Stimulated activated naive B cell treated with anti-CD40 and anti-IgM and Interleukin-4, amounts not matched to agents 10 μg/mL and 1 μg/mL and 100 μg/mL, for 72 hours (primary cell): ENCODE results near the gene TMC3.

ENCODE experiments used
- ATAC-seq, 2 donors: fragments of 150-1000 bp; cut with Tn5 transposase; replicated peaks; 2 replicates each; pipeline ENCODE4 v1.10.0; 2021; ENCODE audit warnings: moderate library complexity in 1 of 2
- DNase-seq: peaks from one replicate; pipeline ENCODE4 v3.0.0; 2021
- H3K27ac Mint-ChIP-seq: one replicate; pipeline ENCODE4 v1.8.0; 2022; ENCODE audit warnings: mild to moderate bottlenecking, mixed read lengths
- H3K27me3 Mint-ChIP-seq, 2 donors: one replicate each; pipeline ENCODE4 v1.8.0; 2022; ENCODE audit warnings: mixed read lengths in 2 of 2
- H3K36me3 Mint-ChIP-seq, 2 donors: one replicate each; pipeline ENCODE4 v1.8.0; 2022; ENCODE audit warnings: mixed read lengths in 2 of 2, mild to moderate bottlenecking in 1 of 2
- H3K4me1 Mint-ChIP-seq, 2 donors: one replicate each; pipeline ENCODE4 v1.8.0; 2022; ENCODE audit warnings: mixed read lengths in 2 of 2, mild to moderate bottlenecking in 1 of 2
- H3K4me3 Mint-ChIP-seq, 2 donors: one replicate each; pipeline ENCODE4 v1.8.0; 2022; ENCODE audit warnings: mild to moderate bottlenecking in 2 of 2, mixed read lengths in 2 of 2, moderate library complexity in 1 of 2
- H3K9me3 Mint-ChIP-seq, 2 donors: one replicate each; pipeline ENCODE4 v1.8.0; 2022; ENCODE audit warnings: mixed read lengths in 2 of 2, mild to moderate bottlenecking in 1 of 2

The TMC3 gene

DNA sequence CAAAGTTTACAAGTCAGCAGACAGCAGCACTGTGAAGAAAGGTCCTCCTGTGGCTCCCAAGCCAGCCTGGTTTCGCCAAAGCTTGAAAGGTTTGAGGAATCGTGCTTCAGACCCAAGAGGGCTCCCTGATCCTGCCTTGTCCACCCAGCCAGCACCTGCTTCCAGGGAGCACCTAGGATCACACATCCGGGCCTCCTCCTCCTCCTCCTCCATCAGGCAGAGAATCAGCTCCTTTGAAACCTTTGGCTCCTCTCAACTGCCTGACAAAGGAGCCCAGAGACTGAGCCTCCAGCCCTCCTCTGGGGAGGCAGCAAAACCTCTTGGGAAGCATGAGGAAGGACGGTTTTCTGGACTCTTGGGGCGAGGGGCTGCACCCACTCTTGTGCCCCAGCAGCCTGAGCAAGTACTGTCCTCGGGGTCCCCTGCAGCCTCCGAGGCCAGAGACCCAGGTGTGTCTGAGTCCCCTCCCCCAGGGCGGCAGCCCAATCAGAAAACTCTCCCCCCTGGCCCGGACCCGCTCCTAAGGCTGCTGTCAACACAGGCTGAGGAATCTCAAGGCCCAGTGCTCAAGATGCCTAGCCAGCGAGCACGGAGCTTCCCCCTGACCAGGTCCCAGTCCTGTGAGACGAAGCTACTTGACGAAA, 74.3 kb downstream of the TMC3 start:
- H3K36me3 Mint-ChIP-seq, result peaks cover 73 to 93% of the 10 kb centered on the region in 2 donors
- peak overlapping the region; percentile 89 to 97 for H3K4me3 Mint-ChIP-seq
- no peak for ATAC-seq
- peak overlapping the region; percentile 81 for H3K27ac Mint-ChIP-seq
- no peaks in the 10 kb centered on the region for H3K9me3 Mint-ChIP-seq
- DNase-seq, result no peak
- H3K27me3 Mint-ChIP-seq, result no peaks in the 10 kb centered on the region
- peaks cover 85 to 100% of the 10 kb centered on the region in 2 donors for H3K4me1 Mint-ChIP-seq

- Mint-ChIP-seq H3K27me3 (no peaks in the 10 kb centered on the region), H3K36me3 (peaks cover 70 to 92% of the 10 kb centered on the region in 2 donors), H3K4me1 (peaks cover 84 to 100% of the 10 kb centered on the region in 2 donors), H3K9me3 (no peaks in the 10 kb centered on the region), H3K27ac (peak overlapping the region; percentile 81), H3K4me3 (peak overlapping the region; percentile 89 to 97)
- no peak for ATAC-seq
- no peak for DNase-seq
Measured at GRCh38 chr15:81299156-81299555, 74.9 kb downstream of the TMC3 start.

- Mint-ChIP-seq H3K36me3 (peaks cover 65 to 91% of the 10 kb centered on the region in 2 donors), H3K27ac (peak overlapping the region; percentile 99), H3K9me3 (no peaks in the 10 kb centered on the region), H3K4me1 (peaks cover 83 to 100% of the 10 kb centered on the region in 2 donors), H3K27me3 (no peaks in the 10 kb centered on the region), H3K4me3 (peak overlapping the region; percentile 89 to 97)
- DNase-seq, result no peak
- ATAC-seq, result no peak
Measured at GRCh38 chr15:81298611-81299010, 75.4 kb downstream of the TMC3 start.

DNA sequence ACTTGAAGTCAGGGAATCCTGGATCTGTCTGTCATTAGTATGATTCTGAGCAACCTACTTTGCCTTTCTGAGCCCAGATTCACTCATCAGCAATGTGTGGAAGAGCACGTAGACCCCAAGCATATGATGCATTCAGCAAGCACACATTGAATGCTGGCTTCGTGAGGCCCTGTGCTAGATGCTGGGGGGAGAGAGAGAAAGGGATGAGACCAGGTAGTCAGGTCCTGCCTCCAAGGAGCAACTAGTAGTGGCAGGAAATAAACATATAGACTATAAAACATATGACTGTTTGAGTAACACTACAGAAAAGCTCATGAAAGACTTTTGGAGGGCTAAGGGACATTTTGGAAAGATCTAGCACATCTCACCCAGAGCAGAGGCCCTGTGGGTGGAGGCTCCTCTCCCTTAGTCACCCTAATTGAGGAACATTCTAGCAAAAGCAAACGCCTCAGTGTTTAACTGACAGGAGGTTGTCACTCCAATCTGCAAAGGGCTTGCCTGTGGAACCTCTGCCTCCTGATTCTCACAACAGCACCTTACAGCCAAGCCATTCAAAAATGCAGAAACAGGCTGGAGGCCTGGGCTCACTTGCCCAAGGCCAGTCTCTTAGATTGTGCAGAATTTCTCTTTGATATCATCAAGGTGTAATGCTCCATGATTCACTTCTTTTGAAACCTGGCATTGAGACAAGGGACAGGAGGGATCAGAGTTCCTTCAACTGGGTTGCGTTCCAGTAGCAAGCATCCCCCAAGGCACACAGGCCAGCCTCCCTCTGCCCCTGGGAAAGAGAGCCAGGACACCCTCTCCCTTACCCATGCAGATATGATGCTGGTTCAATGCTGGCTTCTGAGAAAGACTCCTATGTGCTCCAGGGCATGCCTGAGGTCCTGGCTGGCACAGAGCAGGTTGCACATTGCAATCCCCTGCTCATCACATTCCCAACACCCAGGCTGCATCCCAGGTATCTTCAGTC, 76.1 kb downstream of the TMC3 start:
- Mint-ChIP-seq H3K36me3 (peaks cover 59 to 85% of the 10 kb centered on the region in 2 donors), H3K4me3 (peak overlapping the region; percentile 89 to 97)

DNA sequence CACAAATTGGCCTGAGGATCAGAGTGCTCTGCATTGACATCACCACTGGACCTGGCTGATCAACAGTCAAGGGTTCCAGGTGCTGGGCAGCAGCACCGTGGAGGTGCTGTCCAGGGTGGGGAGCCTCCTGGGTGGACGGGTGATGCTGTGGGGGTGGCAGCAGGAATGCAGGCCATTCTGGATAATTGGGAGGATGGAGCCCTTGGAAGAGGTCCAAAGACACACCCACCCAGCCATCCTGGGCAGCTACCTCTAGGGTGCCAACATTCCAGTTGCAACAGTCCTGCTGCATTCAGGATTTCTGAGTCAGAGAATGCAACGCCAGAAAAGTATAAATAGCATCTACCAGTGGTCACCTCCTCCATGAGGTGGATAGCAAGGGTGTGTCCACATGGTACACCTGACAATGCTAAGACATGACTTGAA, 76.9 kb downstream of the TMC3 start:
- ATAC-seq (no peak), DNase-seq (no peak)
- peaks cover 78 to 93% of the 10 kb centered on the region in 2 donors for H3K4me1 Mint-ChIP-seq
- H3K27ac Mint-ChIP-seq, result peak overlapping the region; percentile 99
- peak overlapping the region; percentile 89 to 97 for H3K4me3 Mint-ChIP-seq
- H3K27me3 Mint-ChIP-seq, result no peaks in the 10 kb centered on the region
- H3K9me3 Mint-ChIP-seq, result no peaks in the 10 kb centered on the region
- H3K36me3 Mint-ChIP-seq, result peaks cover 57 to 84% of the 10 kb centered on the region in 2 donors

More for the DNA sequence above, 76.1 kb downstream of the TMC3 start:
- H3K9me3 Mint-ChIP-seq, result no peaks in the 10 kb centered on the region
- ATAC-seq, result no peak
- H3K27ac Mint-ChIP-seq, result peak overlapping the region; percentile 99
- no peak for DNase-seq
- H3K27me3 Mint-ChIP-seq, result no peaks in the 10 kb centered on the region
- H3K4me1 Mint-ChIP-seq, result peaks cover 77 to 93% of the 10 kb centered on the region in 2 donors

- peaks cover 77 to 93% of the 10 kb centered on the region in 2 donors for H3K4me1 Mint-ChIP-seq
- peaks cover 53 to 79% of the 10 kb centered on the region in 2 donors for H3K36me3 Mint-ChIP-seq
- no peaks in the 10 kb centered on the region for H3K27me3 Mint-ChIP-seq
- DNase-seq (peak; percentile 70), ATAC-seq (peak; percentile 40 to 41)
- no peaks in the 10 kb centered on the region for H3K9me3 Mint-ChIP-seq
- H3K27ac Mint-ChIP-seq, result peak overlapping the region; percentile 99
- peak overlapping the region; percentile 89 to 97 for H3K4me3 Mint-ChIP-seq
Measured at GRCh38 chr15:81296673-81297072, 77.3 kb downstream of the TMC3 start.

DNA sequence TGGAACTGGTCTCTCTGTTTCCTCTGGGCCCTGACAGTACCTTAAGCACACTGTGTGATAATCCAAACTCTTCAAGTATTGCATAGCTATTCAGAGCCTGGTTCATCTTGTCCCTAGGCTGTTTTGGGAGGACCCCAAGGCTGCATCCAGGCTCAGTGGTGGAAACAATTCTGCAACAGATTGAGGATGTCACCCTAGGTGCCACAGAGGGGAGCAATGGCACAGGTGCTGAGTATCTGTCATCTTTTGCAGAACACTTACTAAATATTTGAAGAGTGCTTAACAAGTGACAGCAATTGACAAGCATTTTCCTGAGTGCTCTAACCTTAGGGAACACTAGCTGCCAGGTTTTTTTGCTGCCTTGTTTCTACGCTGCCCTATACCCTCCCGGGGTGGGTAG, 77.8 kb downstream of the TMC3 start:
- Mint-ChIP-seq H3K27me3 (no peaks in the 10 kb centered on the region), H3K36me3 (peaks cover 53 to 74% of the 10 kb centered on the region in 2 donors), H3K4me1 (peaks cover 76 to 93% of the 10 kb centered on the region in 2 donors), H3K4me3 (peak overlapping the region; percentile 89 to 97), H3K9me3 (no peaks in the 10 kb centered on the region), H3K27ac (peak overlapping the region; percentile 99)
- ATAC-seq (no peak), DNase-seq (no peak)

GRCh38 chr15:81295486-81296121, 78.4 kb downstream of the TMC3 start:
- no peaks in the 10 kb centered on the region for H3K27me3 Mint-ChIP-seq
- DNase-seq, result no peak
- ATAC-seq, result no peak
- no peaks in the 10 kb centered on the region for H3K9me3 Mint-ChIP-seq
- H3K36me3 Mint-ChIP-seq, result peaks cover 48 to 69% of the 10 kb centered on the region in 2 donors
- H3K4me3 Mint-ChIP-seq, result peak overlapping the region; percentile 90 to 97
- peaks cover 75 to 92% of the 10 kb centered on the region in 2 donors for H3K4me1 Mint-ChIP-seq
- peak overlapping the region; percentile 99 for H3K27ac Mint-ChIP-seq

GRCh38 chr15:81294516-81294880, 79.5 kb downstream of the TMC3 start:
- ATAC-seq, result no peak
- Mint-ChIP-seq H3K27ac (peak overlapping the region; percentile 99), H3K36me3 (peaks cover 38 to 57% of the 10 kb centered on the region in 2 donors), H3K27me3 (no peaks in the 10 kb centered on the region), H3K4me1 (peaks cover 70 to 91% of the 10 kb centered on the region in 2 donors), H3K9me3 (no peaks in the 10 kb centered on the region), H3K4me3 (peak overlapping the region; percentile 90 to 97)
- DNase-seq, result no peak

- Mint-ChIP-seq H3K9me3 (peaks cover 0 to 2% of the 10 kb centered on the region in 2 donors), H3K4me3 (peak overlapping the region; percentile 90 to 97), H3K27me3 (no peaks in the 10 kb centered on the region), H3K36me3 (peaks cover 33 to 52% of the 10 kb centered on the region in 2 donors), H3K27ac (peak overlapping the region; percentile 99), H3K4me1 (peaks cover 69 to 91% of the 10 kb centered on the region in 2 donors)
- DNase-seq (peak; percentile 97), ATAC-seq (peak; percentile 80 to 83)
Measured at GRCh38 chr15:81293728-81294515, 80.1 kb downstream of the TMC3 start.

DNA sequence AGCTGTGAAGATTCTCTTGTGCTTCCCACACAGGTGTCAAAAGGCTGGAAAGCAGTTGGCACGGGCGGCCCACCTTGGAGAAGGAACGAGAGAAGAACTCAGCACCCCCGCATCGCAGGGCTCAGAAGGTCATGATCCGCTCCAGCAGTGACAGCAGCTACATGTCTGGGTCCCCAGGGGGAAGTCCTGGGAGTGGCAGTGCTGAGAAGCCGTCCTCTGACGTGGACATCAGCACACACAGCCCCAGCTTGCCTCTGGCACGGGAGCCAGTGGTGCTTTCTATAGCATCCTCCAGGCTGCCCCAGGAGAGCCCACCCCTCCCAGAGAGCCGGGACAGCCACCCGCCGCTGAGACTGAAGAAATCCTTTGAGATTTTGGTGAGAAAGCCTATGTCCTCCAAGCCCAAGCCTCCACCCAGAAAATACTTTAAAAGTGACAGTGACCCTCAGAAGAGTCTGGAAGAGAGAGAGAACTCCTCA, 81.5 kb downstream of the TMC3 start:
- Mint-ChIP-seq H3K4me1 (peaks cover 68 to 91% of the 10 kb centered on the region in 2 donors), H3K27ac (peak overlapping the region; percentile 99), H3K27me3 (no peaks in the 10 kb centered on the region), H3K36me3 (peaks cover 28 to 50% of the 10 kb centered on the region in 2 donors), H3K9me3 (peaks cover 0 to 8% of the 10 kb centered on the region in 2 donors), H3K4me3 (peak overlapping the region; percentile 90 to 97)
- peak; percentile 69 to 71 for ATAC-seq
- peak; percentile 89 for DNase-seq

- Mint-ChIP-seq H3K9me3 (peaks cover 2 to 9% of the 10 kb centered on the region in 2 donors), H3K4me3 (peak overlapping the region; percentile 90 to 97), H3K36me3 (peaks cover 24 to 46% of the 10 kb centered on the region in 2 donors), H3K27me3 (no peaks in the 10 kb centered on the region), H3K4me1 (peaks cover 67 to 91% of the 10 kb centered on the region in 2 donors), H3K27ac (peak overlapping the region; percentile 99)
- DNase-seq (no peak), ATAC-seq (peak; percentile 0 to 1)
Measured at GRCh38 chr15:81291916-81292522, 82.0 kb downstream of the TMC3 start.

GRCh38 chr15:81289910-81290309, 84.1 kb downstream of the TMC3 start:
- Mint-ChIP-seq H3K4me1 (peaks cover 69 to 91% of the 10 kb centered on the region in 2 donors), H3K9me3 (peaks cover 5 to 12% of the 10 kb centered on the region in 2 donors), H3K36me3 (peaks cover 12 to 44% of the 10 kb centered on the region in 2 donors), H3K27ac (no peak overlapping the region), H3K4me3 (no peak overlapping the region), H3K27me3 (no peaks in the 10 kb centered on the region)
- ATAC-seq (no peak), DNase-seq (no peak)
